ENCODE results near the gene JAG1. TPM values are rescaled to one million over a fixed set of nuclear protein-coding genes. Genes with fewer than 3 reads are reported as not detected.

JAG1 gene
- total RNA-seq, 1 experiment from 2014 or later = 176 TPM

GRCh38 chr20:10663756-10664155, 10.0 kb downstream of the JAG1 start:
- H3K9ac ChIP-seq (ENCODE audit: low read length) = no peak overlapping the region
- ChIA-PET POLR2A (ENCODE audit: unreplicated experiment) (interaction anchor here (0.6 kb wide), 1 partner anchor 602 kb away, joined by 6 read pairs; no protein-coding TSS in a partner anchor), CTCF (no interaction called here)
- no peaks in the 10 kb centered on the region for H3K27me3 ChIP-seq (ENCODE audit: low read length)
- 0 out of 2 replicates have a peak, but pooled peaks cover 6% of the 10 kb centered on the region for H3K4me1 ChIP-seq (ENCODE audit: insufficient read depth, low read length)
- H3K4me2 ChIP-seq (ENCODE audit: low read length) = no peak overlapping the region
- H2AFZ ChIP-seq (ENCODE audit: low read length) = no peak overlapping the region
- H3K9me2 ChIP-seq (replicated peaks; ENCODE audit: low read length) = no peaks in the 10 kb centered on the region
- H4K20me1 ChIP-seq (ENCODE audit: low read length) = peaks cover 95% of the 10 kb centered on the region
- peaks cover 99% of the 10 kb centered on the region for H3K36me3 ChIP-seq (ENCODE audit: low read depth, low read length)
- ATAC-seq (no peak), DNase-seq (no peak)
- no peak overlapping the region for H3K27ac ChIP-seq (ENCODE audit: low read length)
- H3K4me3 ChIP-seq (ENCODE audit: low read length) = no peak overlapping the region
- no peak for TF ChIP-seq EZH2 (IDR thresholded peaks at IDR 0.05; ENCODE audit: low read length, unreplicated experiment)
- no peak for TF ChIP-seq CTCF (conservative IDR thresholded peaks at IDR 0.05; ENCODE audit: low read depth, low read length)
- no peak for TF ChIP-seq EZH2phosphoT487 (IDR thresholded peaks at IDR 0.05; ENCODE audit: borderline replicate concordance, low read length)
- peaks cover 100% of the 10 kb centered on the region for H3K79me2 ChIP-seq (ENCODE audit: low read length)
- no TSS peak for BruUV-seq (replicated peaks)
- no peaks in the 10 kb centered on the region for H3K9me3 ChIP-seq (ENCODE audit: low read length)
- peaks cover 5% of the 10 kb centered on the region for H3F3A ChIP-seq (ENCODE audit: low read length, unreplicated experiment)
- intact Hi-C loops (cut with micrococcal nuclease) = no loop called here

- ChIA-PET POLR2A (ENCODE audit: unreplicated experiment) (no interaction called here), CTCF (no interaction called here)
- Histone ChIP-seq H3K27me3 (ENCODE audit: low read length) (no peaks in the 10 kb centered on the region), H3K9me3 (ENCODE audit: low read length) (no peaks in the 10 kb centered on the region), H3F3A (ENCODE audit: low read length, unreplicated experiment) (peaks cover 5% of the 10 kb centered on the region), H3K4me2 (ENCODE audit: low read length) (no peak overlapping the region), H4K20me1 (ENCODE audit: low read length) (peaks cover 92% of the 10 kb centered on the region), H3K79me2 (ENCODE audit: low read length) (peaks cover 100% of the 10 kb centered on the region), H2AFZ (ENCODE audit: low read length) (no peak overlapping the region), H3K4me3 (ENCODE audit: low read length) (no peak overlapping the region), H3K9ac (ENCODE audit: low read length) (no peak overlapping the region), H3K36me3 (ENCODE audit: low read depth, low read length) (peaks cover 99% of the 10 kb centered on the region), H3K27ac (ENCODE audit: low read length) (no peak overlapping the region), H3K9me2 (replicated peaks; ENCODE audit: low read length) (no peaks in the 10 kb centered on the region), H3K4me1 (ENCODE audit: insufficient read depth, low read length) (0 out of 2 replicates have a peak, but pooled peaks cover 6% of the 10 kb centered on the region)
- ATAC-seq (no peak), DNase-seq (no peak)
- no TSS peak for BruUV-seq (replicated peaks)
- TF ChIP-seq EZH2phosphoT487 (IDR thresholded peaks at IDR 0.05; ENCODE audit: borderline replicate concordance, low read length) (no peak), EZH2 (IDR thresholded peaks at IDR 0.05; ENCODE audit: low read length, unreplicated experiment) (no peak), CTCF (conservative IDR thresholded peaks at IDR 0.05; ENCODE audit: low read depth, low read length) (no peak)
- intact Hi-C loops (cut with micrococcal nuclease) = no loop called here
Observed at GRCh38 chr20:10662661-10663458, 10.9 kb downstream of the JAG1 start.

GRCh38 chr20:10662151-10662550, 11.6 kb downstream of the JAG1 start:
- ATAC-seq (no peak), DNase-seq (no peak)
- ChIA-PET POLR2A (ENCODE audit: unreplicated experiment) (interaction anchor here (0.6 kb wide), 1 partner anchor 836 kb away, joined by 3 read pairs; no protein-coding TSS in a partner anchor), CTCF (no interaction called here)
- TF ChIP-seq EZH2phosphoT487 (IDR thresholded peaks at IDR 0.05; ENCODE audit: borderline replicate concordance, low read length) (no peak), EZH2 (IDR thresholded peaks at IDR 0.05; ENCODE audit: low read length, unreplicated experiment) (no peak), CTCF (conservative IDR thresholded peaks at IDR 0.05; ENCODE audit: low read depth, low read length) (no peak)
- Histone ChIP-seq H3K79me2 (ENCODE audit: low read length) (peaks cover 100% of the 10 kb centered on the region), H3K4me1 (ENCODE audit: insufficient read depth, low read length) (0 out of 2 replicates have a peak, but pooled peaks cover 6% of the 10 kb centered on the region), H3F3A (ENCODE audit: low read length, unreplicated experiment) (peaks cover 5% of the 10 kb centered on the region), H3K36me3 (ENCODE audit: low read depth, low read length) (peaks cover 98% of the 10 kb centered on the region), H3K9ac (ENCODE audit: low read length) (no peak overlapping the region), H2AFZ (ENCODE audit: low read length) (no peak overlapping the region), H3K4me2 (ENCODE audit: low read length) (no peak overlapping the region), H3K27me3 (ENCODE audit: low read length) (no peaks in the 10 kb centered on the region), H4K20me1 (ENCODE audit: low read length) (peaks cover 91% of the 10 kb centered on the region), H3K27ac (ENCODE audit: low read length) (no peak overlapping the region), H3K9me2 (replicated peaks; ENCODE audit: low read length) (no peaks in the 10 kb centered on the region), H3K9me3 (ENCODE audit: low read length) (no peaks in the 10 kb centered on the region), H3K4me3 (ENCODE audit: low read length) (no peak overlapping the region)
- intact Hi-C loops (cut with micrococcal nuclease) = no loop called here
- BruUV-seq (replicated peaks) = no TSS peak

All from PC-3 (cell line).